Right atrium auricular region (tissue), 2 donors: ENCODE results near the gene DNLZ. TPM values are rescaled to one million over a fixed set of nuclear protein-coding genes. Genes with fewer than 3 reads are reported as not detected.
A peak's percentile ranks its signal among the peaks of the same experiment; 100 is the strongest.

Experiments used
- DNase-seq: peaks from one replicate; pipeline ENCODE4 v3.0.0-alpha.2; 2019; ENCODE audit warnings: low spot score
- H3K27ac ChIP-seq, 2 donors: fragments of 200-600 bp; sonication (generic); 1 replicate in 1 of 2; 2 replicates in 1 of 2; pipeline ENCODE4 v1.5.1; 2016 to 2019
- H3K27me3 ChIP-seq, 2 donors: fragments of 200-600 bp; sonication (generic); one replicate each; pipeline versions ENCODE4 v1.5.1 to v1.6.0; 2017 to 2019
- H3K36me3 ChIP-seq: fragments of 200-600 bp; sonication (generic); one replicate; pipeline ENCODE4 v1.5.1; 2016
- H3K4me1 ChIP-seq, 2 donors: fragments of 200-600 bp; sonication (generic); one replicate each; pipeline versions ENCODE4 v1.5.1 to v1.6.0; 2017 to 2019
- H3K4me3 ChIP-seq, 2 donors: fragments of 200-600 bp; sonication (generic); 1 replicate in 1 of 2; 2 replicates in 1 of 2; pipeline ENCODE4 v1.5.1; 2017 to 2019; ENCODE audit warnings: mild to moderate bottlenecking in 1 of 2, moderate library complexity in 1 of 2
- H3K9me3 ChIP-seq, 2 donors: fragments of 200-600 bp; sonication (generic); one replicate each; pipeline ENCODE4 v1.5.1; 2019
- total RNA-seq, 2 donors: library from RNA; depleted of rRNA; stranded (reverse); fragments of >200 nt; gene quantifications; one replicate each; pipeline ENCODE4 v1.1.0, GENCODE V29; 2016
- TF ChIP-seq, protein P1 (sequence below), 2 donors: fragments of 200-600 bp; sonication (generic); IDR thresholded peaks; one replicate each; pipeline ENCODE4 v1.5.1; 2019; ENCODE audit warnings: antibody characterized with exemption in 2 of 2

The DNLZ gene
- total RNA-seq, result 10 to 100 TPM; 15.4 to 36.6 TPM

DNA sequence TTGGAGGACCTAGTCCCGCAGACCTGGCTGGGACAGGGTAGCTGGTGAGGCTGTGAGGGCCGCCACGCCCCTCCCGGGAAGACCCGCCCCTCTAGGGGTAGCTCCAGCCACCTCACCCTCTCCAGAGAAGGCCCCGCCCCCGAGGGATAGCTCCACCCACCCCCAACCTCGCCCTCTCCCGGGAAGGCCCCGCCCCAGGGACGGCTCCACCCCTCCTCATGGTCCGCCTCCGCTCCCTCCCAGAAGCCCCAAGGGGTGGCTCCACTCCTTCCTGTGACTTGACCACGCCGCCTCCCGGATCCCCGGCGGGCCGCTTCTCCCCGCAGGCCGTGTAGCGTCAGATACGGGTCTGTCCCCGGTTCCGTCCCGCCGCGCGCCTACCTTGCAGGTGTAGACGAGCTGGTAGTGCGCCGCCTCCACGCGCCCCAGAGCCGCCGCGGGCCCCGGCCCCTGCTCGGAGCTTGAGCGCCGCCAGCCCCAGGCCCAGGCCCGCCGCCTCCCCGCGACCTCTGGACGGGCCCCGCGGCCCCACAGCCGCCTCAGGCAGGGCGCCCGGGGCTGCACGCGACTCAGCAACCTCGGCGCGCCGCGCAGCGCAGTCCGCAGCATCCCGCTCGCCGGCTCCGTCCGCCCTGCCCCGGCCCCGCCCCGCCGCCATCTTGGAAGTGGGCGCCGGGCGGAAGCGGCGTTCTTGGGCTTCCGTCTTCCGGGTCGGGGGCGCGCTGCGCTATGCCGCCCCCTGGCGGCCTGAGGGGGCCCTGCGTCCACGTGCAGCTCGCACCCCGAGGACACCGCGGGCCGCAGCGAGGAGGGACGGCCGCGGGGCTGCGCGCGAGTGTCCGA is at the start of gene DNLZ:
Gene DNLZ (minus strand): TSS at position 639 of the 843 bp plus-strand sequence. CDS start 30 bp downstream, at position 609.
- H3K4me1 ChIP-seq, result peaks cover 0 to 41% of the 10 kb centered on the region in 2 donors
- peaks cover 4% of the 10 kb centered on the region for H3K36me3 ChIP-seq
- no peaks in the 10 kb centered on the region for H3K9me3 ChIP-seq
- peak within 1 kb of the TSS; percentile 83 to 89 for H3K27ac ChIP-seq
- DNase-seq, result peak; percentile 94
- TF ChIP-seq, protein P1, sequence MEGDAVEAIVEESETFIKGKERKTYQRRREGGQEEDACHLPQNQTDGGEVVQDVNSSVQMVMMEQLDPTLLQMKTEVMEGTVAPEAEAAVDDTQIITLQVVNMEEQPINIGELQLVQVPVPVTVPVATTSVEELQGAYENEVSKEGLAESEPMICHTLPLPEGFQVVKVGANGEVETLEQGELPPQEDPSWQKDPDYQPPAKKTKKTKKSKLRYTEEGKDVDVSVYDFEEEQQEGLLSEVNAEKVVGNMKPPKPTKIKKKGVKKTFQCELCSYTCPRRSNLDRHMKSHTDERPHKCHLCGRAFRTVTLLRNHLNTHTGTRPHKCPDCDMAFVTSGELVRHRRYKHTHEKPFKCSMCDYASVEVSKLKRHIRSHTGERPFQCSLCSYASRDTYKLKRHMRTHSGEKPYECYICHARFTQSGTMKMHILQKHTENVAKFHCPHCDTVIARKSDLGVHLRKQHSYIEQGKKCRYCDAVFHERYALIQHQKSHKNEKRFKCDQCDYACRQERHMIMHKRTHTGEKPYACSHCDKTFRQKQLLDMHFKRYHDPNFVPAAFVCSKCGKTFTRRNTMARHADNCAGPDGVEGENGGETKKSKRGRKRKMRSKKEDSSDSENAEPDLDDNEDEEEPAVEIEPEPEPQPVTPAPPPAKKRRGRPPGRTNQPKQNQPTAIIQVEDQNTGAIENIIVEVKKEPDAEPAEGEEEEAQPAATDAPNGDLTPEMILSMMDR (IDR thresholded peaks at IDR 0.05), result peak; percentile 97
- no peaks in the 10 kb centered on the region for H3K27me3 ChIP-seq
- peak within 1 kb of the TSS; percentile 65 to 78 for H3K4me3 ChIP-seq

GRCh38 chr9:136412962-136413361 is 49.4 kb upstream of the DNLZ start:
- no peak for DNase-seq
- H3K27ac ChIP-seq, result no peak overlapping the region
- TF ChIP-seq, protein P1 (IDR thresholded peaks at IDR 0.05), result no peak

GRCh38 chr9:136411378-136411777 is 47.8 kb upstream of the DNLZ start:
- H3K4me1 ChIP-seq, result peaks cover 0 to 29% of the 10 kb centered on the region in 2 donors
- peaks cover 54% of the 10 kb centered on the region for H3K36me3 ChIP-seq
- H3K27me3 ChIP-seq, result no peaks in the 10 kb centered on the region
- H3K4me3 ChIP-seq, result peak overlapping the region; percentile 74 to 97
- H3K9me3 ChIP-seq, result no peaks in the 10 kb centered on the region
- TF ChIP-seq, protein P1 (IDR thresholded peaks at IDR 0.05), result no peak
- H3K27ac ChIP-seq, result peak overlapping the region in 1 of 2 donors; percentile 87
- DNase-seq, result no peak

More at GRCh38 chr9:136412962-136413361, 49.4 kb upstream of the DNLZ start:
- peaks cover 57% of the 10 kb centered on the region for H3K36me3 ChIP-seq
- no peak overlapping the region for H3K4me3 ChIP-seq
- peaks cover 0 to 29% of the 10 kb centered on the region in 2 donors for H3K4me1 ChIP-seq
- no peaks in the 10 kb centered on the region for H3K9me3 ChIP-seq
- no peaks in the 10 kb centered on the region for H3K27me3 ChIP-seq

DNA sequence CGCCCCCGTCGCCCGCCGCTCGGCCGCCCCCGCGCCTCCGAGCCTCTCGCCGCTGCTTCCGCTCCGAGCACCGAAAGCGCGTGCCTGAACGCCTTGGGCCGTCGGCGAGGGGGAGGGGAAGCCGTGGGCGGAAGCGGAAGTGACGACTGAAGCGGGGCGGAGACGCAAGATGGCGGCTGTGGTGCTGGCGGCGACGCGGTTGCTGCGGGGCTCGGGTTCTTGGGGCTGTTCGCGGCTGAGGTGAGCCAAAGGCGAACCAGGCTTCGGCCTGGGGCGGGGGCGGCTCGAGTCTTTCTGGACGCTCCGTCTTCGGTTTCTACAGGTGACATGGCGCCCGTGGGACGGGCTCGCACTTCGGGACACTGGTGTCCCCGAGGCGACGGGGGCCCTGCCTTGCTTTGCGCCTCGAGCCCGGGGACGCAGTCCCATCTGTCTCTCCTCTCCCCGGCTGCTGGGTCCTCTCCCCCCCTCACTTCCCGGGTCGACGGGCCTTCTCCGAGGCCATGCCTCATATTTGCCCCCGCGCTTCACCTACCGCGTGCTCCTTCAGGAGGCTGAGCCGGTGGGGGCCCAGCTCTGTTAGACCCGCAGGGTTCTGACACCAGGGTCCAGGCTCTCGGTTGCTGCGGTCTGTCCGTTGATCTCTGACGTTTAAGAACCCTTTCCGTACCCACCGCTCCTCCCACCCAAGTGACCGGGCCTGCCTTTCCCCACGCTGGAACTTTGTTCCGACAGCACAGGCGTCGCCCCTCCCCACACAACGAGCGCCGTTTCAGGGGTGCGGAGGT is 47.1 kb upstream of the DNLZ start, which contains the start of the genes ENTR1 and PMPCA:
Gene ENTR1 (minus strand): TSS at position 115 of the 788 bp plus-strand sequence. CDS start 217 bp downstream, outside the sequence.
Gene PMPCA (plus strand): TSS at position 159 of the 788 bp plus-strand sequence. CDS start 11 bp downstream, at position 170.
- TF ChIP-seq, protein P1 (IDR thresholded peaks at IDR 0.05), result no peak
- Histone ChIP-seq H3K9me3 (no peaks in the 10 kb centered on the region), H3K36me3 (peaks cover 48% of the 10 kb centered on the region)

GRCh38 chr9:136409557-136410455 is 46.3 kb upstream of the DNLZ start:
- peak overlapping the region; percentile 68 to 70 for H3K27ac ChIP-seq
- DNase-seq, result peak; percentile 62
- TF ChIP-seq, protein P1 (IDR thresholded peaks at IDR 0.05), result no peak
- H3K4me1 ChIP-seq, result peaks cover 0 to 29% of the 10 kb centered on the region in 2 donors
- no peaks in the 10 kb centered on the region for H3K27me3 ChIP-seq
- no peaks in the 10 kb centered on the region for H3K9me3 ChIP-seq
- peak overlapping the region; percentile 74 to 97 for H3K4me3 ChIP-seq
- peaks cover 49% of the 10 kb centered on the region for H3K36me3 ChIP-seq

More for the DNA sequence above, 47.1 kb upstream of the DNLZ start, which contains the start of the genes ENTR1 and PMPCA:
- H3K27ac ChIP-seq, result peak within 1 kb of the TSS; percentile 84 to 87
- no peaks in the 10 kb centered on the region for H3K27me3 ChIP-seq
- H3K4me3 ChIP-seq, result peak within 1 kb of the TSS; percentile 74 to 97
- peaks cover 0 to 29% of the 10 kb centered on the region in 2 donors for H3K4me1 ChIP-seq
- DNase-seq, result peak; percentile 91
